ENCODE measurements around the gene MAGI1.

MAGI1 gene

GRCh38 chr3:66066963-66067617, 28.4 kb upstream of the MAGI1 start:
- POLR2A ChIA-PET, result no interaction called here
- CTCF ChIA-PET, result no interaction called here
- DNase-seq (ENCODE audit: extremely low spot score), result no peak
- TF ChIP-seq SP1 (IDR thresholded peaks at IDR 0.05) (no peak), FOXA1 (IDR thresholded peaks at IDR 0.05) (no peak), BHLHE40 (IDR thresholded peaks at IDR 0.05; ENCODE audit: borderline replicate concordance) (no peak), TARDBP (IDR thresholded peaks at IDR 0.05) (no peak), LEF1 (IDR thresholded peaks at IDR 0.05; ENCODE audit: borderline replicate concordance) (no peak), ZNF384 (IDR thresholded peaks at IDR 0.05) (no peak), CTBP1 (IDR thresholded peaks at IDR 0.05; ENCODE audit: borderline replicate concordance) (no peak), ARNT (IDR thresholded peaks at IDR 0.05) (no peak), HDGF (IDR thresholded peaks at IDR 0.05; ENCODE audit: borderline replicate concordance) (no peak)

- CTCF ChIA-PET, result no interaction called here
- no peak for DNase-seq (ENCODE audit: extremely low spot score)
- TF ChIP-seq FOXK2 (IDR thresholded peaks at IDR 0.05), result no peak
- no peak for TF ChIP-seq ARNT (IDR thresholded peaks at IDR 0.05)
- TF ChIP-seq, protein P1, sequence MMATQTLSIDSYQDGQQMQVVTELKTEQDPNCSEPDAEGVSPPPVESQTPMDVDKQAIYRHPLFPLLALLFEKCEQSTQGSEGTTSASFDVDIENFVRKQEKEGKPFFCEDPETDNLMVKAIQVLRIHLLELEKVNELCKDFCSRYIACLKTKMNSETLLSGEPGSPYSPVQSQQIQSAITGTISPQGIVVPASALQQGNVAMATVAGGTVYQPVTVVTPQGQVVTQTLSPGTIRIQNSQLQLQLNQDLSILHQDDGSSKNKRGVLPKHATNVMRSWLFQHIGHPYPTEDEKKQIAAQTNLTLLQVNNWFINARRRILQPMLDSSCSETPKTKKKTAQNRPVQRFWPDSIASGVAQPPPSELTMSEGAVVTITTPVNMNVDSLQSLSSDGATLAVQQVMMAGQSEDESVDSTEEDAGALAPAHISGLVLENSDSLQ (IDR thresholded peaks at IDR 0.05), result no peak
- TF ChIP-seq L3MBTL2 (conservative IDR thresholded peaks at IDR 0.05), result no peak
- TF ChIP-seq TARDBP (IDR thresholded peaks at IDR 0.05), result no peak
- no peak for TF ChIP-seq NFRKB (IDR thresholded peaks at IDR 0.05)
- no peak for TF ChIP-seq BHLHE40 (IDR thresholded peaks at IDR 0.05; ENCODE audit: borderline replicate concordance)
- TF ChIP-seq CTBP1 (IDR thresholded peaks at IDR 0.05; ENCODE audit: borderline replicate concordance), result no peak
- TF ChIP-seq SUZ12 (IDR thresholded peaks at IDR 0.05), result no peak
- TF ChIP-seq HDGF (IDR thresholded peaks at IDR 0.05; ENCODE audit: borderline replicate concordance), result no peak
- no peak for TF ChIP-seq FOXM1 (IDR thresholded peaks at IDR 0.05; ENCODE audit: borderline replicate concordance)
- no peak for TF ChIP-seq SP1 (IDR thresholded peaks at IDR 0.05)
- TF ChIP-seq FOXA1 (IDR thresholded peaks at IDR 0.05), result no peak
- no peak for TF ChIP-seq LEF1 (IDR thresholded peaks at IDR 0.05; ENCODE audit: borderline replicate concordance)
- TF ChIP-seq ZNF384 (IDR thresholded peaks at IDR 0.05), result no peak
- no peak for TF ChIP-seq ELF4 (IDR thresholded peaks at IDR 0.05)
- POLR2A ChIA-PET, result interaction anchor here (1.0 kb wide), 1 partner anchor 18 kb away, joined by 3 read pairs; no protein-coding TSS in a partner anchor
Observed at GRCh38 chr3:66055289-66055688, 16.6 kb upstream of the MAGI1 start.

- no peak for DNase-seq (ENCODE audit: extremely low spot score)
- ChIA-PET POLR2A (no interaction called here), CTCF (interaction anchor here (0.6 kb wide), 1 partner anchor 60 kb away, joined by 3 read pairs; no protein-coding TSS in a partner anchor)
- TF ChIP-seq CTBP1 (IDR thresholded peaks at IDR 0.05; ENCODE audit: borderline replicate concordance) (no peak), HDGF (IDR thresholded peaks at IDR 0.05; ENCODE audit: borderline replicate concordance) (no peak), LEF1 (IDR thresholded peaks at IDR 0.05; ENCODE audit: borderline replicate concordance) (no peak), TARDBP (IDR thresholded peaks at IDR 0.05) (no peak), SP1 (IDR thresholded peaks at IDR 0.05) (no peak), ZNF384 (IDR thresholded peaks at IDR 0.05) (no peak), ELF4 (IDR thresholded peaks at IDR 0.05) (no peak), FOXA1 (IDR thresholded peaks at IDR 0.05) (no peak), SUZ12 (IDR thresholded peaks at IDR 0.05) (no peak), FOXK2 (IDR thresholded peaks at IDR 0.05) (no peak), FOXM1 (IDR thresholded peaks at IDR 0.05; ENCODE audit: borderline replicate concordance) (no peak), NFRKB (IDR thresholded peaks at IDR 0.05) (no peak), L3MBTL2 (conservative IDR thresholded peaks at IDR 0.05) (no peak), ARNT (IDR thresholded peaks at IDR 0.05) (no peak), BHLHE40 (IDR thresholded peaks at IDR 0.05; ENCODE audit: borderline replicate concordance) (no peak)
- TF ChIP-seq, protein P1 (IDR thresholded peaks at IDR 0.05), result no peak
Observed at GRCh38 chr3:66053550-66054094, 14.9 kb upstream of the MAGI1 start.

DNA sequence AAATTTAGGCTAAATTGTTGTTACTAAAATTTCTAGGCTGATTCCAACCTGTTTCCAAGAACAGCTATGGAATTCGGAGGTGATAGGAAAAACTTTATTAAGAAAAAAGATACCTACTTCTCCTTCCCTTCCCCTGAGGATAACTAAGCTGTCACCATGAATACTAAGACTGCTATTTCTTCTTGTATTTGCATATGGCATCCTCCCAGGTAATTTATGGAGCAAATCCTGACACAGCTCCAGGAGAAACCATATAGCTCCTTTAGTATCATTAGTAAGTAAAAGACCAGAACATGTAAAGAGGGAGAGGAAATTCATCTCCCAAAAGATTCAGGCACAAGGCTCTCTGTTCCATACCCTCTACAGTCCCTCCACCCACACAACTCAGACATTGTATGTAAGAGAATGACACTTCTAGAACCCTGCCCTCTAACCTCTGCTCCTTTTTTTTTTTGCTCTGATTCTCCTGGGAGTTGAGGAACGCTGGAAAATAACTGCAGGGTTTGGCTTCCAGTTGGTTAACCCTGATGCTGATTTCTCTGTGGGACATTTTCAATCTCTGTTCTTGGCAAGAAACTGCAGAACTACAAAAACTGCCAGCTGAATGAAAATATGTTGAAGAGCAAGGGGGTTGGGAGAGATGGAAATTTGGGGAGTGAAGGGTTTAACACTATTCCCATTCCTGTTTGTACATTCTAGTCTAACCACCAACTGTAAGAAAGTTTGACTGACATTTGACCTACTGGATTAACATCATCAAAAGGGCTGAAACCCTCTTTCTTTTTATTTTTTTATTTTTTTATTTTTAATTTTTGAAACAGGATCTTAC, 14.2 kb upstream of the MAGI1 start:
- 0 out of 2 replicates have a peak, but pooled peaks have one; percentile 16 for TF ChIP-seq ZNF384 (IDR thresholded peaks at IDR 0.05)
- TF ChIP-seq NFRKB (IDR thresholded peaks at IDR 0.05), result no peak
- DNase-seq (ENCODE audit: extremely low spot score), result no peak
- POLR2A ChIA-PET, result no interaction called here
- CTCF ChIA-PET, result interaction anchor here (0.6 kb wide), 1 partner anchor 60 kb away, joined by 3 read pairs; no protein-coding TSS in a partner anchor

DNA sequence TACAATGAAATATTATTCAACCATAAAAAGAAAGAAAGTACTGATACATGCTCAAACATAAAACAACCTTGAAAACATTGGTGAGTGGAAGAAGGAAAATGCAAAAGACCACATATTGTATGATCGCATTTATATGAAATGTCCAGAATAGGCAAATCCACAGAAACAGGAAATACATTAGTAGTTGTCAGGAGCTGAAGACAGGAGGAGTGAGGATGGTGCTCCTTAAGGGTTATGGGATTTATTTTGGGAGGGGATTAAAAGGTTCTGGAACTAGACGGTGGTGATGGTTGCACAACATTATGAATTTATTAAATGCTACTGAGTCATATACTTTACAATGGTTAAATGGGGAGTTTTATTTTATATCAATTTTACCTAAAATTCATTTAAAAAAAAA, 12.1 kb upstream of the MAGI1 start:
- ChIA-PET POLR2A (no interaction called here), CTCF (no interaction called here)
- TF ChIP-seq ZNF384 (IDR thresholded peaks at IDR 0.05) (no peak), FOXA1 (IDR thresholded peaks at IDR 0.05) (no peak), TARDBP (IDR thresholded peaks at IDR 0.05) (no peak), SUZ12 (IDR thresholded peaks at IDR 0.05) (no peak), NFRKB (IDR thresholded peaks at IDR 0.05) (no peak), CTBP1 (IDR thresholded peaks at IDR 0.05; ENCODE audit: borderline replicate concordance) (no peak), L3MBTL2 (conservative IDR thresholded peaks at IDR 0.05) (no peak), SP1 (IDR thresholded peaks at IDR 0.05) (no peak), ELF4 (IDR thresholded peaks at IDR 0.05) (no peak), FOXK2 (IDR thresholded peaks at IDR 0.05) (no peak), BHLHE40 (IDR thresholded peaks at IDR 0.05; ENCODE audit: borderline replicate concordance) (no peak), FOXM1 (IDR thresholded peaks at IDR 0.05; ENCODE audit: borderline replicate concordance) (no peak), LEF1 (IDR thresholded peaks at IDR 0.05; ENCODE audit: borderline replicate concordance) (no peak), ARNT (IDR thresholded peaks at IDR 0.05) (no peak), HDGF (IDR thresholded peaks at IDR 0.05; ENCODE audit: borderline replicate concordance) (no peak)
- TF ChIP-seq, protein P1 (IDR thresholded peaks at IDR 0.05), result no peak
- no peak for DNase-seq (ENCODE audit: extremely low spot score)

Data from HEK293T (cell line).